AG04450 (cell line): ENCODE measurements around the gene HK2. TPM values are rescaled to one million over a fixed set of nuclear protein-coding genes. Genes with fewer than 3 reads are reported as not detected.

ENCODE experiments used
- CTCF ChIA-PET: fragments of 300-600, 350-600 bp; formaldehyde crosslinking; extraction: SDS; loops from one replicate; lab custom pipeline; 2022; ENCODE audit warnings: antibody characterized with exemption, inconsistent platforms; lab: Charles Lee
- POLR2A ChIA-PET: fragments of 350-600 bp; formaldehyde crosslinking; extraction: SDS; loops from one replicate; lab custom pipeline; 2021; ENCODE audit warnings: antibody characterized with exemption, inconsistent platforms; lab: Yijun Ruan, JAX
- DNase-seq: peaks from one replicate; pipeline ENCODE4 v3.0.0-alpha.2; 2011; ENCODE audit warnings: low read depth, low spot score
- H3K27ac ChIP-seq: one replicate; pipeline ENCODE4 v1.5.1; 2012; ENCODE audit warnings: low read depth, low read length, control low read depth
- H3K27me3 ChIP-seq: one replicate; pipeline ENCODE4 v1.6.0; 2012; ENCODE audit warnings: low read length; ENCODE audit not compliant: control insufficient read depth, insufficient read depth
- H3K4me3 ChIP-seq: 2 replicates; pipeline ENCODE4 v1.5.1; 2011; ENCODE audit warnings: mild to moderate bottlenecking, low read depth, low read length, control low read depth
- H3K9me3 ChIP-seq: 2 replicates; pipeline ENCODE4 v1.5.1; 2012; ENCODE audit warnings: low read length; ENCODE audit not compliant: control insufficient read depth, insufficient read depth
- polyA plus RNA-seq: library from polyadenylated mRNA; depleted of rRNA; stranded (reverse); fragments of >200 nt; gene quantifications from 2 replicates; pipeline ENCODE4 v1.2.3, GENCODE V29; 2011
- TF ChIP-seq, protein P1 (sequence below): IDR thresholded peaks from 2 replicates; pipeline ENCODE4 v1.5.1; 2011; ENCODE audit warnings: low read depth, low read length, control low read depth, inconsistent platforms

HK2 gene
- polyA plus RNA-seq, 1 experiment: 12.5 TPM

DNA sequence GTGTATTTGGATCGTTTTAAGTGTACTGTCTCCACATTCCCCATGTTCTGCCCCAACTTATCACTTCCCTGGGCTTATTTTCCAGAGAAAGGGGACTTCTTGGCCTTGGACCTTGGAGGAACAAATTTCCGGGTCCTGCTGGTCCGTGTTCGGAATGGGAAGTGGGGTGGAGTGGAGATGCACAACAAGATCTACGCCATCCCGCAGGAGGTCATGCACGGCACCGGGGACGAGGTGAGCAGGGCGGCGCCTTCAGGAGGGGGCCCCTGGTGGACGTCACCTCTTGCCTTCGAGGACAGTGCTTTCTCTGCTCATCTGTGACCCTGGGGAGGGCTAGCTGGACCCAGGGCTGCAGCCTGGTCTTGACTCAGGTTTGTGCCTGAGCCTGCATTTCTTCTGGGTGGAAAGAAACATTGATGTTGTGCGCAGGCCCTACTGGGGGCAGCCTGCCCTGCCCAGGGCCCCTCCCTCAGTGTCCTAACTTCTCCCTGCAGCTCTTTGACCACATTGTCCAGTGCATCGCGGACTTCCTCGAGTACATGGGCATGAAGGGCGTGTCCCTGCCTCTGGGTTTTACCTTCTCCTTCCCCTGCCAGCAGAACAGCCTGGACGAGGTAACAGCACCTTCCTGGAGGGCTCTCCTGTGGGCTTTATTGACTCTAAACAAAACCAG, 47.8 kb downstream of the HK2 start:
- no peak overlapping the region for H3K27ac ChIP-seq
- ChIA-PET POLR2A (no interaction called here), CTCF (no interaction called here)
- H3K9me3 ChIP-seq: no peaks in the 10 kb centered on the region; the same call in 1 of the 2 replicates
- no peaks in the 10 kb centered on the region for H3K27me3 ChIP-seq
- no peak for DNase-seq
- H3K4me3 ChIP-seq: no peak overlapping the region
- TF ChIP-seq, protein P1, sequence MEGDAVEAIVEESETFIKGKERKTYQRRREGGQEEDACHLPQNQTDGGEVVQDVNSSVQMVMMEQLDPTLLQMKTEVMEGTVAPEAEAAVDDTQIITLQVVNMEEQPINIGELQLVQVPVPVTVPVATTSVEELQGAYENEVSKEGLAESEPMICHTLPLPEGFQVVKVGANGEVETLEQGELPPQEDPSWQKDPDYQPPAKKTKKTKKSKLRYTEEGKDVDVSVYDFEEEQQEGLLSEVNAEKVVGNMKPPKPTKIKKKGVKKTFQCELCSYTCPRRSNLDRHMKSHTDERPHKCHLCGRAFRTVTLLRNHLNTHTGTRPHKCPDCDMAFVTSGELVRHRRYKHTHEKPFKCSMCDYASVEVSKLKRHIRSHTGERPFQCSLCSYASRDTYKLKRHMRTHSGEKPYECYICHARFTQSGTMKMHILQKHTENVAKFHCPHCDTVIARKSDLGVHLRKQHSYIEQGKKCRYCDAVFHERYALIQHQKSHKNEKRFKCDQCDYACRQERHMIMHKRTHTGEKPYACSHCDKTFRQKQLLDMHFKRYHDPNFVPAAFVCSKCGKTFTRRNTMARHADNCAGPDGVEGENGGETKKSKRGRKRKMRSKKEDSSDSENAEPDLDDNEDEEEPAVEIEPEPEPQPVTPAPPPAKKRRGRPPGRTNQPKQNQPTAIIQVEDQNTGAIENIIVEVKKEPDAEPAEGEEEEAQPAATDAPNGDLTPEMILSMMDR: no peak

DNA sequence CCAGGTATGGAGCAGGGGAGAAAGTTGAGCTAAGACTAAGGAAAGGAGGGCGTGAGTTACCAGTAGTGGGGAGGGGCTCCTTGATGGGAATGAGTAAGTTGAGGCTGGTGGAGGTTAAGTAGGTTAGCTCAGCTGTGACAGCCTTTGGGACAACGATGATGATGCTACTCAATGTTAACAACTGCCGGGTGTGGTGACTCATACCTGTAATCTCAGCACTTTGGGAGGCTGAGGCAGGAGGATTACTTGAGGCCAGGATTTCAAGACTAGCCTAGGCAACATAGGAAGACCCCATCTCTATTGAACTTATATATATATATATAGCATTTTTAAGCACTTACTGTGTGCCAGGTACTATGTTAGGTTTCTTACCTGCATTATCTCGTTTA, 48.4 kb downstream of the HK2 start:
- Histone ChIP-seq H3K4me3 (no peak overlapping the region), H3K27ac (no peak overlapping the region), H3K9me3 (no peaks in the 10 kb centered on the region; the same call in 1 of the 2 replicates), H3K27me3 (no peaks in the 10 kb centered on the region)
- ChIA-PET CTCF (no interaction called here), POLR2A (no interaction called here)
- TF ChIP-seq, protein P1: no peak
- no peak for DNase-seq

DNA sequence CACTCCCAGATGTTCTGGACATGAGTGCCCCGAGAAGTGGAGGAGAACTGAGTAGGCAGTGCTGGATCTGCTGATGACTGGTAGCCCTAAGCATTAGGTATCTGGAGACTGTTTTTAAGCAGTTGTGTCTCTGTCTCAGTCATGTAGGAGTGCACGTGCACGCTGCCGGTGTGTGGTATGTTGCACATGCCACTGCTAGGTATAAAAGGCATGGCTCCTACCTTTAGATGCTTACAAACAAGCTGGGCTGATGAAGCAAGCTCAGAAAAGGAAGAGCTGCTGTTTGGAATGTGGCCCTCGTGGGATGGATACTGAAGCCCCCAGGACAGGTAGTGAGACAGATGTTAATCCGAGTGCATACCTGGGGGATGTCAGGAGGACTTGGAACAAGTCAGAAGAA, 49.1 kb downstream of the HK2 start:
- Histone ChIP-seq H3K27me3 (no peaks in the 10 kb centered on the region), H3K27ac (no peak overlapping the region), H3K9me3 (no peaks in the 10 kb centered on the region; the same call in 1 of the 2 replicates), H3K4me3 (no peak overlapping the region)
- DNase-seq: no peak
- ChIA-PET CTCF (interaction anchor here (2.0 kb wide), 1 partner anchor 168 kb away, joined by 7 read pairs; no protein-coding TSS in a partner anchor), POLR2A (no interaction called here)
- TF ChIP-seq, protein P1: no peak

DNA sequence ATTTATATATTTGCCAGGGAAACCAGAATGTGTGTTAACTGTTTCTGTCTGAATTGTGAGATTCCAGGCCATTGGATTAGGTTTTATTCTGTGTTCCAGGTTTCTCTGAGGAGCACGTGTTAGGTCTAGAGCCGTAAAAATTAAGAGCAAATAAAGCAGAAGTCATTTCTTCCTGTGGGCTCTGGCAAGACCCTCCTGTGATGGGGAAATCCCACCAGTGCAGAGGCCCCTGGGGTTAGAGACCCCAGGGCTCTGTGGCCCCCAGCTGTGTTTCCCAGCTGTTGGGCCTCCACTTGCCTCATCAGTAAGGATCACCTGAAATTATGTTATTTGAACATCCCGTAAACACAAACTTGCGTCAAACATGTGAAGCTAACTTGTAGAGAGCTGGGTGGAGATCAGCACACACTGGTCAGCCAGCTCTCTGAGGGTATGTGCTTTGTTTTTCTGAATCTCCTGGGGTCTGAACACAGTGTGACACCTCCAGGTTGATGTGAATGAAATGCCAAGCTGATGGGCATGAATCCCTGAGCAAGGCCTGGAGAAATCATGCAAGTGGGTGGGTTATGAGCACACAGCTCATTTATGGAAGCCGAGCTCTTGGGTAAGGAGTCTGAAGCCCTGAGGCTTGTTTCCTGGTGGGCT, 50.3 kb downstream of the HK2 start:
- no peak overlapping the region for H3K4me3 ChIP-seq
- ChIA-PET POLR2A (no interaction called here), CTCF (interaction anchor here (2.0 to 3.2 kb wide), 2 partner anchors 8 to 169 kb away, joined by 7 to 19 read pairs; no protein-coding TSS in a partner anchor)
- no peaks in the 10 kb centered on the region; the same call in 1 of the 2 replicates for H3K9me3 ChIP-seq
- DNase-seq: no peak
- H3K27ac ChIP-seq: no peak overlapping the region
- no peaks in the 10 kb centered on the region for H3K27me3 ChIP-seq
- TF ChIP-seq, protein P1: no peak

DNA sequence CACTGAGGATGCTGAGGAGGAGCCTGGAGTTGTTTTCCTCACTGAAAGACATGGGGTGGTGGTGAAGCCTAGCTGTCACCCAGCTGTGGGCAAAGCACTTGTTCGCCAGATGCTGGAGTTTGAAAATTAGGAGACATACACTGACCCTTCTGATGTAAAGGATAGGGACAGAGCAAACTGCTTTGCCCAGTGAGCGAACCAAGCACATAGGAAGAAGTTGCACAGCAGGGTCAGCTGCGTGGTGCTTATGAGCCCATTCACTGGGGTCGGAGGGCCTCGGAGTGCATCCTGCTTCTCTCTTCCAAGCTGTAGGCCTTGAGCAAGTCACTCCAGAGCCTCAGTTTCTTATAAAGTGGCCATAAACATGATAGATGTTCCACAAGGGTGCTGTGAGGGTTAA, 50.9 kb downstream of the HK2 start:
- no peak overlapping the region for H3K27ac ChIP-seq
- H3K27me3 ChIP-seq: no peaks in the 10 kb centered on the region
- POLR2A ChIA-PET: no interaction called here
- H3K9me3 ChIP-seq: no peaks in the 10 kb centered on the region; the same call in 1 of the 2 replicates
- H3K4me3 ChIP-seq: no peak overlapping the region
- TF ChIP-seq, protein P1: no peak
- no peak for DNase-seq
- CTCF ChIA-PET: interaction anchor here (0.5 to 3.2 kb wide), 3 partner anchors 9 to 262 kb away, joined by 3 to 19 read pairs (median 7); no protein-coding TSS in a partner anchor
